ENCODE measurements around the gene RASD2. TPM values are rescaled to one million over a fixed set of nuclear protein-coding genes. Genes with fewer than 3 reads are reported as not detected.
"Not testable (repeated sequence)": the region's sequence is repeated elsewhere in the genome, so short reads cannot be mapped to it uniquely, and the experiment has no call there.

RASD2 gene
- total RNA-seq: 1 to 10 TPM in 5 of 7 donors, under 1 TPM in 2; 0.24 to 4.4 (median 2.8) TPM
- polyA plus RNA-seq: 1 to 10 TPM in 1 of 2 donors, under 1 TPM in 1; 0.75 to 1.3 TPM
- long read RNA-seq, donor 1, partial matches to known transcripts: 6 of 6 reads
- long read RNA-seq, donor 1, other reads (novel, unspliced or antisense): 0 of 6 reads
- long read RNA-seq, donor 2: 0 reads
- long read RNA-seq, donor 3, partial matches to known transcripts: 7 of 11 reads
- long read RNA-seq, donor 3, other reads (novel, unspliced or antisense): 1 of 11 reads

- WGBS, 3 donors: 0 to 2% (median 1%) methylated on average over 38 to 49 of the region's 49 CpGs
- Histone ChIP-seq H3K4me3 (peak within 1 kb of the TSS; percentile 46), H3K9me3 (no peaks in the 10 kb centered on the region), H3K4me1 (ENCODE audit: insufficient read depth) (peaks cover 4% of the 10 kb centered on the region), H3K36me3 (no peaks in the 10 kb centered on the region), H3K27ac (peak within 1 kb of the TSS; percentile 5 to 32), H3K27me3 (no peaks in the 10 kb centered on the region)
- TF ChIP-seq, protein P1, sequence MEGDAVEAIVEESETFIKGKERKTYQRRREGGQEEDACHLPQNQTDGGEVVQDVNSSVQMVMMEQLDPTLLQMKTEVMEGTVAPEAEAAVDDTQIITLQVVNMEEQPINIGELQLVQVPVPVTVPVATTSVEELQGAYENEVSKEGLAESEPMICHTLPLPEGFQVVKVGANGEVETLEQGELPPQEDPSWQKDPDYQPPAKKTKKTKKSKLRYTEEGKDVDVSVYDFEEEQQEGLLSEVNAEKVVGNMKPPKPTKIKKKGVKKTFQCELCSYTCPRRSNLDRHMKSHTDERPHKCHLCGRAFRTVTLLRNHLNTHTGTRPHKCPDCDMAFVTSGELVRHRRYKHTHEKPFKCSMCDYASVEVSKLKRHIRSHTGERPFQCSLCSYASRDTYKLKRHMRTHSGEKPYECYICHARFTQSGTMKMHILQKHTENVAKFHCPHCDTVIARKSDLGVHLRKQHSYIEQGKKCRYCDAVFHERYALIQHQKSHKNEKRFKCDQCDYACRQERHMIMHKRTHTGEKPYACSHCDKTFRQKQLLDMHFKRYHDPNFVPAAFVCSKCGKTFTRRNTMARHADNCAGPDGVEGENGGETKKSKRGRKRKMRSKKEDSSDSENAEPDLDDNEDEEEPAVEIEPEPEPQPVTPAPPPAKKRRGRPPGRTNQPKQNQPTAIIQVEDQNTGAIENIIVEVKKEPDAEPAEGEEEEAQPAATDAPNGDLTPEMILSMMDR (IDR thresholded peaks at IDR 0.05): no peak
- TF ChIP-seq POLR2A (IDR thresholded peaks at IDR 0.05) (no peak), EP300 (IDR thresholded peaks at IDR 0.05) (no peak)
- intact Hi-C loops (cut with DNase I): no loop called here
- DNase-seq: peak in 2 of 5 donors; percentile 48 to 59
Observed at GRCh38 chr22:35540595-35541253, at the start of gene RASD2. TSS of gene RASD2 (plus strand) at chr22:35540831. CDS start at chr22:35546810, 5,979 bp downstream.

DNA sequence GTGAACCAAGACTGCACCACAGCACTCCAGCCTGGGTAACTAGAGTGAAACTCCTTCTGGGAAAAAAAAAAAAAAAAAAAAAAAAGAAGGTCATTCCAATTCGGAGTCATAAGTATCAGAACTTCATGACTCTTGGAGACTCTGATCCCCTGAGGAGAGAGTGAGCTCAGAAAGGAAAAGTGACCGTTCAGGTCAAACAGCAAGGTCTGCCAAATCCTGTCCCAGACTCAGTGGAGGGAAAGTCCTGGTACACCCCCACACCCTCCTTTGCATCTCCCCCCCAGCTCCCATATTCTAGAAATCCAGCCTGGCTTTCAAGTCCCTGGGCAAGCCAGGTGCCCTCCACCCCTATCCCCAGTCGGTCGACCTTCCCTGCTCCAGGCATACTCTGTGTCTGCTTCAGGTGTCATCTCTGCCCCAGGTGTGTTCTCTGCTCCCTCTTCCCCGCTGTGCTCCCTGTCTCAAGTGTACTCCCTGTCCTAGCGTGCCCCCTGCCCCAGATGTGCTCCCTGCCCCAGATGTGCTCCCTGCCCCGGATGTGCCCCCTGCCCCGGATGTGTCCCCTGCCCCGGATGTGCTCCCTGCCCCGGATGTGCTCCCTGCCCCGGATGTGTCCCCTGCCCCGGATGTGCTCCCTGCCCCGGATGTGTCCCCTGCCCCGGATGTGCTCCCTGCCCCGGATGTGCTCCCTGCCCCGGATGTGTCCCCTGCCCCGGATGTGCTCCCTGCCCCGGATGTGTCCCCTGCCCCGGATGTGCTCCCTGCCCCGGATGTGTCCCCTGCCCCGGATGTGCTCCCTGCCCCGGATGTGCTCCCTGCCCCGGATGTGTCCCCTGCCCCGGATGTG, 49.3 kb upstream of the RASD2 start:
- intact Hi-C loops (cut with DNase I); DNase-seq; H3K4me3 ChIP-seq; H3K36me3 ChIP-seq; H3K27ac ChIP-seq; H3K4me1 ChIP-seq (ENCODE audit: insufficient read depth); H3K9me3 ChIP-seq; H3K27me3 ChIP-seq: not testable (repeated sequence)
- 77 to 79% (median 79%) methylated on average over 9 to 18 of the region's 24 CpGs for WGBS, 3 donors

- no peak overlapping the region for H3K4me3 ChIP-seq
- 78 to 80% methylated on average over 1 to 3 of the region's 3 CpGs; no CpG with 5 or more reads in 1 of the 3 donors for WGBS, 3 donors
- no peaks in the 10 kb centered on the region for H3K4me1 ChIP-seq (ENCODE audit: insufficient read depth)
- H3K27ac ChIP-seq: no peak overlapping the region
- H3K9me3 ChIP-seq: no peaks in the 10 kb centered on the region
- no peak for DNase-seq
- no peaks in the 10 kb centered on the region for H3K27me3 ChIP-seq
- no peak for TF ChIP-seq POLR2A (IDR thresholded peaks at IDR 0.05)
- no peak for TF ChIP-seq EP300 (IDR thresholded peaks at IDR 0.05)
- TF ChIP-seq, protein P1 (IDR thresholded peaks at IDR 0.05): no peak
- intact Hi-C loops (cut with DNase I): no loop called here
- no peaks in the 10 kb centered on the region for H3K36me3 ChIP-seq
Observed at GRCh38 chr22:35491908-35492380, 48.7 kb upstream of the RASD2 start.

- DNase-seq: no peak
- Histone ChIP-seq H3K27ac (no peak overlapping the region), H3K9me3 (no peaks in the 10 kb centered on the region), H3K4me3 (no peak overlapping the region), H3K4me1 (ENCODE audit: insufficient read depth) (no peaks in the 10 kb centered on the region), H3K27me3 (no peaks in the 10 kb centered on the region), H3K36me3 (no peaks in the 10 kb centered on the region)
- WGBS, 3 donors: 76 to 88% (median 80%) methylated on average over 5 of the region's 5 CpGs
- intact Hi-C loops (cut with DNase I): no loop called here
- TF ChIP-seq EP300 (IDR thresholded peaks at IDR 0.05) (no peak), POLR2A (IDR thresholded peaks at IDR 0.05) (no peak)
- TF ChIP-seq, protein P1 (IDR thresholded peaks at IDR 0.05): no peak
Observed at GRCh38 chr22:35493074-35493473, 47.6 kb upstream of the RASD2 start.

GRCh38 chr22:35495711-35496110, 44.9 kb upstream of the RASD2 start:
- H3K36me3 ChIP-seq; H3K27ac ChIP-seq; intact Hi-C loops (cut with DNase I); H3K4me1 ChIP-seq (ENCODE audit: insufficient read depth); H3K9me3 ChIP-seq; H3K27me3 ChIP-seq; H3K4me3 ChIP-seq; DNase-seq: not testable (repeated sequence)
- WGBS, 3 donors: 92 to 93% (median 93%) methylated on average over 14 of the region's 14 CpGs
